Measurements from ENCODE around the gene HDAC10.
"Not testable (repeated sequence)": the region's sequence is repeated elsewhere in the genome, so short reads cannot be mapped to it uniquely, and the experiment has no call there.

- not testable (repeated sequence) for TF ChIP-seq POLR2A, POU2F2, POLR2AphosphoS5, TAF1, SPI1 (IDR thresholded peaks at IDR 0.05; ENCODE audit: low read depth, low read length)
These were observed 22.7 kb upstream of the HDAC10 start for GRCh38 chr22:50273781-50274180.
